ENCODE results near the gene ADGRF1. TPM values are rescaled to one million over a fixed set of nuclear protein-coding genes. Genes with fewer than 3 reads are reported as not detected.

The ADGRF1 gene
- total RNA-seq, 2 experiments from 2014 or later: not detected

GRCh38 chr6:47005486-47005885, 36.6 kb downstream of the ADGRF1 start:
- no peaks in the 10 kb centered on the region for H3K9me3 Mint-ChIP-seq
- CTCF ChIA-PET: no interaction called here
- H3K27ac Mint-ChIP-seq: no peak overlapping the region
- H3K4me1 Mint-ChIP-seq (ENCODE audit: low read depth): no peaks in the 10 kb centered on the region
- no peak for TF ChIP-seq CTCF (IDR thresholded peaks at IDR 0.05)
- DNase-seq (no peak), ATAC-seq (no peak)
- H3K27me3 Mint-ChIP-seq: peaks cover 13% of the 10 kb centered on the region
- no peak overlapping the region for H3K4me3 Mint-ChIP-seq
- intact Hi-C loops (cut with micrococcal nuclease): no loop called here
- no peaks in the 10 kb centered on the region for H3K36me3 Mint-ChIP-seq (ENCODE audit: low read depth)
- POLR2A ChIA-PET: no interaction called here

- H3K4me3 Mint-ChIP-seq: no peak overlapping the region
- ChIA-PET POLR2A (no interaction called here), CTCF (no interaction called here)
- DNase-seq (no peak), ATAC-seq (no peak)
- no peaks in the 10 kb centered on the region for H3K4me1 Mint-ChIP-seq (ENCODE audit: low read depth)
- no peak overlapping the region for H3K27ac Mint-ChIP-seq
- no peaks in the 10 kb centered on the region for H3K36me3 Mint-ChIP-seq (ENCODE audit: low read depth)
- peaks cover 12% of the 10 kb centered on the region for H3K27me3 Mint-ChIP-seq
- intact Hi-C loops (cut with micrococcal nuclease): no loop called here
- no peak for TF ChIP-seq CTCF (IDR thresholded peaks at IDR 0.05)
- no peaks in the 10 kb centered on the region for H3K9me3 Mint-ChIP-seq
These were observed 37.7 kb downstream of the ADGRF1 start for GRCh38 chr6:47004463-47004862.

- Mint-ChIP-seq H3K4me1 (ENCODE audit: low read depth) (no peaks in the 10 kb centered on the region), H3K27ac (no peak overlapping the region), H3K36me3 (ENCODE audit: low read depth) (no peaks in the 10 kb centered on the region), H3K4me3 (no peak overlapping the region), H3K9me3 (no peaks in the 10 kb centered on the region), H3K27me3 (peaks cover 12% of the 10 kb centered on the region)
- POLR2A ChIA-PET: no interaction called here
- ATAC-seq (no peak), DNase-seq (no peak)
- CTCF ChIA-PET: interaction anchor here (1.3 kb wide), 1 partner anchor 16 kb away, joined by 5 read pairs; no protein-coding TSS in a partner anchor
- no peak for TF ChIP-seq CTCF (IDR thresholded peaks at IDR 0.05)
- intact Hi-C loops (cut with micrococcal nuclease): no loop called here
These were observed 41.3 kb downstream of the ADGRF1 start for GRCh38 chr6:47000842-47001241.

GRCh38 chr6:46998436-46999017, 43.6 kb downstream of the ADGRF1 start:
- H3K4me1 Mint-ChIP-seq (ENCODE audit: low read depth): no peaks in the 10 kb centered on the region
- ATAC-seq (no peak), DNase-seq (no peak)
- POLR2A ChIA-PET: no interaction called here
- peaks cover 4% of the 10 kb centered on the region for H3K27me3 Mint-ChIP-seq
- H3K4me3 Mint-ChIP-seq: no peak overlapping the region
- CTCF ChIA-PET: no interaction called here
- H3K36me3 Mint-ChIP-seq (ENCODE audit: low read depth): no peaks in the 10 kb centered on the region
- no peak for TF ChIP-seq CTCF (IDR thresholded peaks at IDR 0.05)
- no peak overlapping the region for H3K27ac Mint-ChIP-seq
- intact Hi-C loops (cut with micrococcal nuclease): no loop called here
- H3K9me3 Mint-ChIP-seq: no peaks in the 10 kb centered on the region

GRCh38 chr6:46997646-46998045, 44.5 kb downstream of the ADGRF1 start:
- DNase-seq (no peak), ATAC-seq (no peak)
- Mint-ChIP-seq H3K9me3 (no peaks in the 10 kb centered on the region), H3K4me1 (ENCODE audit: low read depth) (no peaks in the 10 kb centered on the region), H3K27me3 (peaks cover 4% of the 10 kb centered on the region), H3K36me3 (ENCODE audit: low read depth) (no peaks in the 10 kb centered on the region), H3K4me3 (no peak overlapping the region), H3K27ac (no peak overlapping the region)
- ChIA-PET CTCF (no interaction called here), POLR2A (no interaction called here)
- TF ChIP-seq CTCF (IDR thresholded peaks at IDR 0.05): no peak
- intact Hi-C loops (cut with micrococcal nuclease): no loop called here
